HepG2 (cell line): Measurements from ENCODE around the gene ADIPOR2. TPM values are rescaled to one million over a fixed set of nuclear protein-coding genes. Genes with fewer than 3 reads are reported as not detected.

Experiments used
- ARID2 ChIP-seq: sonication (generic); formaldehyde crosslinking; IDR thresholded peaks from 2 replicates; pipeline ENCODE4 v1.8.1; 2022; ENCODE audit warnings: mild to moderate bottlenecking, missing genetic modification reagents, borderline replicate concordance
- BHLHE40 ChIP-seq: IDR thresholded peaks from 2 replicates; pipeline ENCODE4 v1.6.1; 2011; ENCODE audit warnings: low read length, improper control_type of control experiment
- GZF1 ChIP-seq: sonication (generic); formaldehyde crosslinking; IDR thresholded peaks from 2 replicates; pipeline ENCODE4 v1.5.1; 2020; ENCODE audit warnings: mild to moderate bottlenecking, missing genetic modification reagents
- KAT7 ChIP-seq: IDR thresholded peaks from 2 replicates; pipeline ENCODE4 v1.6.1; 2018; ENCODE audit warnings: borderline replicate concordance, missing compliant biosample characterization
- KDM3A ChIP-seq: IDR thresholded peaks from 2 replicates; pipeline ENCODE4 v1.6.1; 2018; ENCODE audit warnings: low read depth, missing compliant biosample characterization
- NAIF1 ChIP-seq: sonication (generic); formaldehyde crosslinking; IDR thresholded peaks from 2 replicates; pipeline ENCODE4 v1.5.0; 2020; ENCODE audit warnings: mild to moderate bottlenecking, missing genetic modification reagents, borderline replicate concordance
- NFE2L1 ChIP-seq: sonication (generic); formaldehyde crosslinking; IDR thresholded peaks from 2 replicates; pipeline ENCODE4 v1.4.0; 2020; ENCODE audit warnings: missing genetic modification reagents, mild to moderate bottlenecking, borderline replicate concordance
- PRMT3 ChIP-seq: sonication (generic); formaldehyde crosslinking; IDR thresholded peaks from 2 replicates; pipeline ENCODE4 v1.8.1; 2022; ENCODE audit warnings: low read depth, mild to moderate bottlenecking, moderate library complexity, missing genetic modification reagents, borderline replicate concordance
- TBX2 ChIP-seq: sonication (generic); formaldehyde crosslinking; IDR thresholded peaks from 2 replicates; pipeline ENCODE4 v1.5.0; 2020; ENCODE audit warnings: missing genetic modification reagents, mild to moderate bottlenecking, borderline replicate concordance
- TEAD2 ChIP-seq: sonication (generic); formaldehyde crosslinking; IDR thresholded peaks from 2 replicates; pipeline ENCODE4 v1.9.0; 2021; ENCODE audit warnings: missing genetic modification reagents
- THAP7 ChIP-seq: sonication (generic); formaldehyde crosslinking; IDR thresholded peaks from 2 replicates; pipeline ENCODE4 v1.8.1; 2023; ENCODE audit warnings: mild to moderate bottlenecking, missing genetic modification reagents
- YEATS4 ChIP-seq: sonication (generic); formaldehyde crosslinking; IDR thresholded peaks from 2 replicates; pipeline ENCODE4 v1.4.0; 2020; ENCODE audit warnings: missing genetic modification reagents, borderline replicate concordance
- ZFP62 ChIP-seq: sonication (generic); formaldehyde crosslinking; IDR thresholded peaks from 2 replicates; pipeline ENCODE4 v1.4.0; 2020; ENCODE audit warnings: missing genetic modification reagents
- ZNF24 ChIP-seq: fragments of 450-650 bp; IDR thresholded peaks from 2 replicates; pipeline ENCODE4 v1.6.1; 2017; ENCODE audit warnings: antibody characterized with exemption, mild to moderate bottlenecking
- ZNF407 ChIP-seq: sonication (generic); formaldehyde crosslinking; IDR thresholded peaks from one replicate; pipeline ENCODE4 v1.5.1; 2020; ENCODE audit warnings: mild to moderate bottlenecking, missing genetic modification reagents; ENCODE audit errors: not compliant biosample characterization
- ZNF547 ChIP-seq: sonication (generic); formaldehyde crosslinking; IDR thresholded peaks from 2 replicates; pipeline ENCODE4 v1.5.1; 2020; ENCODE audit warnings: mild to moderate bottlenecking, missing genetic modification reagents
- ZNF652 ChIP-seq: IDR thresholded peaks from 2 replicates; pipeline ENCODE4 v1.6.1; 2016; ENCODE audit warnings: low read depth, borderline replicate concordance
- ZNF761 ChIP-seq: sonication (generic); formaldehyde crosslinking; conservative IDR thresholded peaks from 2 replicates; pipeline ENCODE4 v1.4.0; 2020; ENCODE audit warnings: mild to moderate bottlenecking, missing genetic modification reagents
- ZNF780A ChIP-seq: sonication (generic); formaldehyde crosslinking; IDR thresholded peaks from 2 replicates; pipeline ENCODE4 v1.8.0; 2022; ENCODE audit warnings: mild to moderate bottlenecking, missing genetic modification reagents, moderate library complexity
- polyA plus RNA-seq, 8 experiments: library from polyadenylated mRNA; depleted of rRNA in 3 of 8; stranded (reverse) in 7 of 8; unstranded in 1 of 8; fragments of >200 nt; fragmentation: Illumina TruSeq in 4 of 8; extraction: Trizol in 4 of 8; gene quantifications; 2 replicates each; pipeline versions ENCODE4 v1.2.1 to v1.2.3, GENCODE V29; 2011 to 2016; ENCODE audit warnings: low read depth in 4 of 8, missing spikeins in 1 of 8, mixed read lengths in 1 of 8; ENCODE audit not compliant: insufficient read depth in 1 of 8
- total RNA-seq, 5 experiments: library from RNA; depleted of rRNA; stranded (reverse); fragments of >200 nt; fragmentation: Illumina TruSeq; extraction: Trizol; gene quantifications; 2 replicates each; pipeline ENCODE4 v1.2.3, GENCODE V29; 2016; ENCODE audit warnings: low read depth in 1 of 5
- TF ChIP-seq, protein P1 (sequence below): sonication (generic); formaldehyde crosslinking; IDR thresholded peaks from 2 replicates; pipeline ENCODE4 v1.4.0; 2020; ENCODE audit warnings: missing genetic modification reagents, low read depth, mild to moderate bottlenecking, borderline replicate concordance
- TF ChIP-seq, protein P2 (sequence below): sonication (generic); formaldehyde crosslinking; IDR thresholded peaks from 2 replicates; pipeline ENCODE4 v1.4.0; 2020; ENCODE audit warnings: missing genetic modification reagents

Gene ADIPOR2
- total and polyA plus RNA-seq, 2 of the 13 experiments (the other 11 are each of a cell fraction or from before 2014, with no cell fraction given): 35.2 to 52.2 TPM

DNA sequence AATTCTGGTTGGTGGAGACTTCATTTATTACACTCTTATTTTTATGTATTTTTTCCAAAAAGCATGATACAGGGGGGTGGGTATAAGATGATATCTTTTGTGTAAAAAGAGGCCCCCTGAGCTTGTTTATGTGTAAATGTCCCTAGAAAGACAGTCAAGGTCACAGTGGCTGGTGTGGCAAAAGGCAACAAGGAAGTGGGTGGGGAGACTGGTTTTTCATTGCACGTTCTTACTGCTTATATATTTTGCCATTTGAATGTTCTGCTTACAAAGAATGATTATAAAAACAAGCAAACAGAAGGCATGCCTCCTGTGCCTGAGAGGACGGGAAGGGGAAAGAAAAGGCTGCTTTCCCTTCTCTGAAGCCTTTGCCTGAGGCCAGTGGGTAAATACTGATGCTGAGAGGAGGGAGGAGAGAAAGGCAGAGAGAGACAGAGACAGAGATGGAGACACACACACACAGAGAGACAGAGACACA, 24.1 kb upstream of the ADIPOR2 start (continued):
- TF ChIP-seq PRMT3 (CRISPR knock-in tag) (no peak), ZNF761 (CRISPR knock-in tag) (no peak), ZNF780A (CRISPR knock-in tag) (no peak), BHLHE40 (no peak; the same call in 1 of the 2 replicates), NAIF1 (CRISPR knock-in tag) (no peak), TEAD2 (no peak), THAP7 (CRISPR knock-in tag) (no peak), ARID2 (CRISPR knock-in tag) (no peak), YEATS4 (CRISPR knock-in tag) (no peak; the same call in 1 of the 2 replicates), NFE2L1 (CRISPR knock-in tag) (no peak), ZNF547 (CRISPR knock-in tag) (no peak), KAT7 (no peak), KDM3A (CRISPR knock-in tag) (no peak), GZF1 (CRISPR knock-in tag) (no peak), ZNF24 (no peak), TBX2 (no peak), ZFP62 (no peak), ZNF652 (CRISPR knock-in tag) (no peak), ZNF407 (no peak)
- TF ChIP-seq, protein P1, sequence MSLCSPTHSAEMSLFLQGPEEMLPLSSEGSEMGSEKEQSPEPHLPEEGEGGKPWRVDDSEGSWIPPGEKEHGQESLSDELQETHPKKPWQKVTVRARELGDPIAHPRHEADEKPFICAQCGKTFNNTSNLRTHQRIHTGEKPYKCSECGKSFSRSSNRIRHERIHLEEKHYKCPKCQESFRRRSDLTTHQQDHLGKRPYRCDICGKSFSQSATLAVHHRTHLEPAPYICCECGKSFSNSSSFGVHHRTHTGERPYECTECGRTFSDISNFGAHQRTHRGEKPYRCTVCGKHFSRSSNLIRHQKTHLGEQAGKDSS: no peak
- TF ChIP-seq, protein P2, sequence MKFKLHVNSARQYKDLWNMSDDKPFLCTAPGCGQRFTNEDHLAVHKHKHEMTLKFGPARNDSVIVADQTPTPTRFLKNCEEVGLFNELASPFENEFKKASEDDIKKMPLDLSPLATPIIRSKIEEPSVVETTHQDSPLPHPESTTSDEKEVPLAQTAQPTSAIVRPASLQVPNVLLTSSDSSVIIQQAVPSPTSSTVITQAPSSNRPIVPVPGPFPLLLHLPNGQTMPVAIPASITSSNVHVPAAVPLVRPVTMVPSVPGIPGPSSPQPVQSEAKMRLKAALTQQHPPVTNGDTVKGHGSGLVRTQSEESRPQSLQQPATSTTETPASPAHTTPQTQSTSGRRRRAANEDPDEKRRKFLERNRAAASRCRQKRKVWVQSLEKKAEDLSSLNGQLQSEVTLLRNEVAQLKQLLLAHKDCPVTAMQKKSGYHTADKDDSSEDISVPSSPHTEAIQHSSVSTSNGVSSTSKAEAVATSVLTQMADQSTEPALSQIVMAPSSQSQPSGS: no peak
